HFF-Myc (cell line): ENCODE measurements around the gene CSNK2A2.

Experiments
- DNase-seq: peaks from one replicate; pipeline ENCODE4 v3.0.0-alpha.2; 2011; ENCODE audit warnings: low read depth; ENCODE audit errors: extremely low read depth
- H3K4me3 ChIP-seq: replicated peaks from 2 replicates; pipeline ENCODE4 v1.5.1; 2011; ENCODE audit warnings: low read depth, mild to moderate bottlenecking, control low read depth, low read length
- CTCF ChIP-seq: IDR thresholded peaks from 2 replicates; pipeline ENCODE4 v1.5.1; 2012; ENCODE audit warnings: mild to moderate bottlenecking, low read depth, low read length, control low read depth; ENCODE audit errors: missing control alignments

CSNK2A2 gene

GRCh38 chr16:58116081-58116480 lies 81.8 kb downstream of the CSNK2A2 start:
- TF ChIP-seq CTCF: no peak
- no peak overlapping the region for H3K4me3 ChIP-seq
- no peak for DNase-seq

GRCh38 chr16:58114827-58115825 lies 82.8 kb downstream of the CSNK2A2 start:
- H3K4me3 ChIP-seq: no peak overlapping the region
- DNase-seq: no peak
- TF ChIP-seq CTCF: no peak

GRCh38 chr16:58111302-58111627 lies 86.6 kb downstream of the CSNK2A2 start:
- TF ChIP-seq CTCF: no peak
- DNase-seq: no peak
- no peak overlapping the region for H3K4me3 ChIP-seq

- no peak for TF ChIP-seq CTCF
- H3K4me3 ChIP-seq: no peak overlapping the region
- DNase-seq: no peak
These were observed 87.2 kb downstream of the CSNK2A2 start for GRCh38 chr16:58110571-58111301.

- TF ChIP-seq CTCF: no peak
- no peak overlapping the region for H3K4me3 ChIP-seq
- no peak for DNase-seq
These were observed 88.0 kb downstream of the CSNK2A2 start for GRCh38 chr16:58109881-58110280.

- no peak overlapping the region for H3K4me3 ChIP-seq
- TF ChIP-seq CTCF: no peak
- no peak for DNase-seq
These were observed 88.6 kb downstream of the CSNK2A2 start for GRCh38 chr16:58109330-58109729.
